GM21529 (cell line): ENCODE results near the gene EXOG.

Experiments
- ATAC-seq: cut with Tn5 transposase; IDR thresholded peaks from one replicate; pipeline ENCODE4 v1.9.1; 2021; ENCODE audit not compliant: unreplicated experiment

Gene EXOG

DNA sequence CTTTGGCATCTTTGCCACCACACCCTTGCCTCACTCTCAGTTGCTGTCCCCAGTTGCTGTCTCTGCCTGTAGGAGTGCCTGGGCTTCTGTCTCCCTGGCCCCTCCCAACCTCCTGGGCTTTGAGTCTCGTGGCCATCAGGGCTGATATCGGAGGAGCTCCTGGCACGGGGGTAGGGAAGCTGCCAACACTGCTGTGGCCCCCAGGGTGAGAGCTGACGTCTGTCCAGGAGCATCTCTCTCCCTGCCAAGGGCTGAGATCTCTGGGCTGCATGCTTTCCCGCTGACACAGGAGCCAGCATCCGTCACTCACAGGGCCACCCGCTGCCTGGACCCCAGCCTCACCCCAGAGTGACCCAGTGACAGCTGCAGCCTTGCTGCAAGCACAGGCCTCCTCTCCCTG, 47.4 kb downstream of the EXOG start:
- ATAC-seq, result no peak

- ATAC-seq, result no peak
These were observed 48.8 kb downstream of the EXOG start for GRCh38 chr3:38544926-38545325.

GRCh38 chr3:38545550-38545949, 49.4 kb downstream of the EXOG start:
- ATAC-seq, result no peak

DNA sequence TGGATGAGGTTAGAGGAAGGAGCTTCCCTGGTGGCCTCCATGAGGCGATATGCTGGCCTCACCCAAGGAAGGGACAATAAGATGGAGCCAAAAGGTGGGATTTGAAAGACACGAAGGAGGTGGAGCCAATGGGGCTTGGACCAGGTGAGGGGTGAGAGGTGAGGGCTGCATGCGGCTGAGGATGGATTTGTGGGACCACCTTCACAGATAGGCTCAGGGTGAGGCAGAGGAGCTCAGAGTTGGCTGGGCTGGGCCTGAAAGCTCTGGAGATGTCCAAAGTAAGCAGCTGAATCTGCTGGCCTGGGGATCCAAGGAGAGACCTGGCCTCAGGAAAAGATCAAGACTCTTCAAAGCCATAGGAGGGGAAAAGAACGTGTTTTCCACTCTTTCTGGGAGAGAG, 49.8 kb downstream of the EXOG start:
- no peak for ATAC-seq

DNA sequence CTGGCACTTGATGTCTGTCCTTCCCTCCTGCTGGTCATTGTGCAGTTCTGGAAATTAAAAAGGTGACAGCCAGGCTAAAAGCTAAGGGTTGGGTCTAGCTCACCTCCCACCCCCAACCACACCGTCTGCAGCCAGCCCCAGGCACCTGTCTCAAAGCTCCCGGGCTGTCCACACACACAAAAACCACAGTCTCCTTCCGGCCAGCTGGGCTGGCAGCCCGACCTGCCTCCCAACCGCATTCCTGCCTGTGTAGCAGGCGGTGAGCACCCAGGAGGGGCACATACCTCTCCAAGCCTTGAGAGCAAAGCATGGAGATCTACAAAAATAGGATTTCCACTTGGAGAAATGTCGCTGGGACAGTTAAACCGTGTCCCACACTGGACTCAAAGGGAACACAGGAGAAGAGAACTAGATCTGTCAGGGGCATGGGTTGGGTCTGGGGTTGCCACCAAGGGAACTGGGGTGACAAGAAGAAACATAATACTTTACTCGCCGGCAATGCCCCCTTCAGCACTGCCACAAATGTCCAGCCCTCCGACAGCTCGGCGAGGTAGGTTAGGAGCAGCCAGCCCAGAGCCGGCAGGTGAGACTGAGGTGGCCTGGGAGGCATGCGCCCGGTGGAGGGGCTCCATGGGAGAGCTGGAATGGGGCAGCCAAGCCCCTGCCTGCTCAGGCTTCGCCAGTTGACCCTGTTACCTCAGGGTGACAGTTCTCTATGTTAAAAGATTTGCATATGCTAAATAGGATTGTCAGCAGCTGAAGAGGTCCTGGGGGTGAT, 52.2 kb downstream of the EXOG start:
- no peak for ATAC-seq

GRCh38 chr3:38549082-38549481, 52.9 kb downstream of the EXOG start:
- no peak for ATAC-seq

- ATAC-seq, result no peak
These were observed 53.3 kb downstream of the EXOG start for GRCh38 chr3:38549486-38549885.

DNA sequence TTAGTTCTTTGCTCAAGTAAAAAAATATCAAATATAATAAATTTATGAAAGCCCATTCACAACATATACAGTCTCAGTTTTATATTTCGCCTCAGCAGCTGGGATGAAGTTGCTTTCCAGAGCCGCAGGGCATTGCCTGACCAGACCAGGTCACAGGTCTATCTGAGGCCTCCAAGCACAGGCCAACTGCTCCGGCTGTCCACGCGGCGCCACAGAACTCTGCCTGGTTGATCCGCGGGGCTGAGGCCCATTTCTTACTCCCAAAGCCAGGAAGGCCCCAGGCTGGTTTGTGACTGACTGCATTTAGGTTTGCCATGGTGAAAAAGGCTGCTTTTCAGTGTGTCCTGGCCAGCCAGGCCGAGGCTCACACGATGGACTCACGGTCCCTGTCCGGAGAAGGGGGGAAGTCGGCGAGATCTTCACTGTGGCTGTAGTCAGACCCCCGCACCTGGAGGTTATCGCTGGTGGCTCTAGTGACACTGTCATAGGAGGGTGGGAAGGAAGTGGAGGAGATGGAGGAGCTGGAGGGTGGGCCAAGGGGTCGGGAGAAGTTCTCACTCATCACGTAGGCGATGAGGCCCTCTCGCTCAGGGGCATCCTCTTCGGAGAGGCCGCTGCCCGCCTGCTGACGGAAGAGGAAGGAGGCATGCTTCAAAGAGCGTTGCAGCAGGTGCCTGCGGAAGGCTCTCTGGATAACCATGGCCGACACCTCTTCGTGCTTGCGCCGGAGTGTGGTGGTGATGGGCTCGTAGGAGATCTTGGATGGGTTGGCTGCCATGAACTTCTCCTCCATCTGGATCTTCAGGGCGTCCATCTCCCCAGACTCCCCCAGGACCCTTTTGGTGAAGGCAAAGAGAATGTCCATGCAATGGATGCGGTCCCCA, 54.1 kb downstream of the EXOG start:
- no peak for ATAC-seq

DNA sequence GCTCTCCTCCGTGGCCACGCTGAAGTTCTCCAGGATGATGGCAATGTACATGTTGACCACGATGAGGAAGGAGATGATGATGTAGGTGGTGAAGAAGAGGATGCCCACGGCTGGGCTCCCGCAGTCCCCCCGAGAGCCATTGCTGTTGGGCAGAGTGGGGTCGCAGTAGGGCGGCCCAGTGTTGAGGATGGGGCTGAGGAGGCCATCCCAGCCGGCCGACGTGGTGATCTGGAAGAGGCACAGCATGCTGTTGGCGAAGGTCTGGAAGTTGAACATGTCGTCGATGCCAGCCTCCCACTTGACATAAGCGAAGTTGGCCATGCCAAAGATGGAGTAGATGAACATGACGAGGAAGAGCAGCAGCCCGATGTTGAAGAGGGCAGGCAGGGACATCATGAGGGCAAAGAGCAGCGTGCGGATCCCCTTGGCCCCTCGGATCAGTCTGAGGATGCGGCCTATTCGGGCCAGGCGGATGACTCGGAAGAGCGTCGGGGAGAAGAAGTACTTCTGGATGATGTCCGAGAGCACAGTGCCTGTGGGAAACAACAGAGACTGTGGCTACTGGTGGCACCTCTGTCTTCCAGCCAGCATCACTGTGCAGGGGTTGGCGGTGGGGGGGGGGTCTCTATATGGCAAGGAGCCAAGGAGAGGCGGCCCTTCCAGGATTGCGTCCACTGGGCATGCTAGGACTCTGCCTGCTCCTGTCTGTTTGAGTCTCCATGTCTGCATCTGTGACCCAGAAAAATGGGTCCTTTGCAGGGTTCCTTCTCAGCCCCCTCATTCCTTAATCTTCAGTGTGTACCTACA, 55.1 kb downstream of the EXOG start:
- no peak for ATAC-seq

GRCh38 chr3:38552364-38552763, 56.2 kb downstream of the EXOG start:
- no peak for ATAC-seq

DNA sequence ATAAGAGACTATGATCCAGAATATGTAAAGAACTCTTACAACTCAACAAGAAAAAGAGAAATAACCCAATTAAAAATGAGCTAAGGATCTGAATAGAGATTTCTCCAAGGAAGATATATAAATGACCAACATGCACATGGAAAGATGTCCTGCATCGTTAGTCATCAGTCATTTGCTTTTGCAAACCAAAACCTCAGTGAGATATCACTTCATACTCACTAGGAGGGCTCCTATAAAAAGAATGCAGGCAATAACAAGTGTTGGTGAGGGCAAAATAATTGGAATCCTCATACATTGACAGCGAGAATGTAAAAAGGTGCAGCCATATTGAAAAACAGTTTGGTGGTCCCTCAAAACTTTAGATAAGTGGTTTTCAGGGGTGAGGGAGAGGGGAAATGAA, 56.9 kb downstream of the EXOG start:
- ATAC-seq, result no peak

- ATAC-seq, result no peak
These were observed 58.1 kb downstream of the EXOG start for GRCh38 chr3:38554127-38554827.

DNA sequence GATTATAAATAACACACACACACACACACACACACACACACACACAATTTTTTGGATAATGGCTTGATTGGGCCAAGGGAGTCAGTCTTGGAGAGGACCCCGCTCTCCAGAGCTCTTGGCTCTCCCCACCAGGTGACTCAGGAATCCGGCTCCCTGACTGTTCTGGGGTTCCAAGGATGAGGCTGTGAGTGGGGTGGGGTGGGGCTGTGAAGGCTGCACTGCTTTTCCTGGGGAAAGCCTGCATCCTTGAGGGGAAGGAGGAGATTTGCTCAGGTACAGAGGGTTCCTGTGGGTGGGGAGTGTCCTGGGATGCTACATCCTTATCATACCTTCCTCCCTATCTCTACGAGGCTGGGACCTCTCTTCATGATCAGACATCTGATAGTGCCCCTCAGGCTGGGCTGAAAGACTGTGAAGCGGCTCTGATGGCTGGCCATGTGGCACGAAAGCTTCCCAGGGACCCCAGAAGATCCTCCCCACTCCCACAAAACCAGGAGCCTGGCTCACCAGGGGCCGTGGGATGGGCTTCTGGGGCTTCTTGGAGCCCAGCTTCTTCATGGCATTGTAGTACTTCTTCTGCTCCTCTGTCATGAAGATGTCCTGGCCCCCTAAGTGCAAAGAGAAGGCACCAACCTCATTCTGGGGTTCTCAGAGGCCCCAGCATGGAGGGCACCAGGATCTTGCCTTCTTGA, 59.2 kb downstream of the EXOG start:
- ATAC-seq, result no peak

- ATAC-seq, result no peak
These were observed 59.8 kb downstream of the EXOG start for GRCh38 chr3:38555926-38556325.

- ATAC-seq, result no peak
These were observed 60.7 kb downstream of the EXOG start for GRCh38 chr3:38556640-38557358.

GRCh38 chr3:38558864-38559263, 62.7 kb downstream of the EXOG start:
- ATAC-seq, result no peak

DNA sequence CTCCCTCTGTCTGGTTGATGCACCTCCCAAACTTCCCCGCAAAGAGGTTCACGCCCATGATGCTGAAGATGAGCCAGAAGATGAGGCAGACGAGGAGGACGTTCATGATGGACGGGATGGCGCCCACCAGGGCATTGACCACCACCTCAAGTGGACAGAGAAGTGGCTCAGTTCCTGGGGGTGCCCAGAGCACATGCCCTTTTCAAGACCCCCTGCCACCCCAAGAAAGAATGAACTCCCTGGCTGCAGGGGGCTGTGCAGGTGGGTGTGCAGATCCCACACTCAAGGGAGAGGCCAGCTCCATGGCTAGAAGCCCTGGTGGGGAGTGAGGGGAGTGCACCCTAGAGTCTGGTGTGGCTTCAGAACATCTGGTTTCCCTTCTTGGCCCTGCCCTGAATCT, 64.1 kb downstream of the EXOG start:
- no peak for ATAC-seq

DNA sequence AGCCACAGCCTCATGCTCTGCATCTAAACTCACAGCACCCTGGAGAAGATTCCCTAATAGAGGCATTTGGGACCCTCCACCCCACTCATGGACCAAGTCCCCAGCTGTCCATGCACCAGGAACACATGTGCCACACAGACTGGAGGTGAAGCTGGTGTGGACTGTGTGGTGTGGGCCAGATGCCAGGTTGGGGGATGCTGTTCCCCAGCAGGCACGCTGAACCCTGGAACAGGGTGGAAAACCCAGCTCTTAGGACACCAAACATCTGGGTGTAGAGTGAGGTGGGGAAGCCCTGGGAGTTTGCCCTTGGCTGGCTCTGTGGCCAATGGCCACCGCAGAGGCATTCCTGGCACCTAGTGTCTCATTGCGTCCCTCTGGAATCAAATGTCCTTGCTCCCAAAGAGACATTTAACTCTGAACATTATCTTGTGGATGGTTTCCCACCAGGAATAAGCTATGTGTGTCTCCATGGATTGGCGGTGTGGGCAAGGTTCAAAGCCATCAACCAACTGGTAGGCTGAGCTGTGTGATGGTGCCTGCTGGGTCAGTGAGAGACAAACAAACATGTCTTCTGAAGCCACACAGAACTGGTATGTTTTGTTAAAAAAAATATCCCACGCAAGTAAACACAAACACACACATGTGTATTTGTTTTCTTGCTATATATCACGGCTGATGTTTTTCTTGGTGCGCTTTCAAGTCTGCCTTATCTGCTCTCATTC, 65.0 kb downstream of the EXOG start:
- ATAC-seq, result no peak
